H1 (cell line): ENCODE data around the gene EEPD1. TPM values are rescaled to one million over a fixed set of nuclear protein-coding genes. Genes with fewer than 3 reads are reported as not detected.

Experiments
- ASH2L ChIP-seq: fragments of 200-600, 300-600 bp; sonication (generic); IDR thresholded peaks from one replicate; pipeline ENCODE4 v1.7.1; 2017; ENCODE audit warnings: low read length
- CHD2 ChIP-seq: IDR thresholded peaks from 2 replicates; pipeline ENCODE4 v1.6.1; 2012; ENCODE audit warnings: low read length, improper control_type of control experiment
- EP300 ChIP-seq, 2 experiments: IDR thresholded peaks; 1 replicate in 1 of 2; 2 replicates in 1 of 2; pipeline ENCODE4 v1.6.1; 2011 to 2012; ENCODE audit warnings: low read depth in 2 of 2, low read length in 2 of 2, mild to moderate bottlenecking in 2 of 2, borderline replicate concordance in 1 of 2, inconsistent platforms in 1 of 2, moderate library complexity in 1 of 2
- polyA plus RNA-seq, 7 experiments: library from polyadenylated mRNA; depleted of rRNA in 3 of 7; stranded (reverse) in 5 of 7; unstranded in 2 of 7; fragments of >200 nt in 5 of 7; fragments of 200-250 nt in 2 of 7; gene quantifications; 1 replicate in 5 of 7; 2 replicates in 1 of 7; 4 replicates in 1 of 7; pipeline versions ENCODE4 v1.2.1 to v1.2.3, GENCODE V29; 2011 to 2013; ENCODE audit warnings: missing spikeins in 2 of 7, mixed read lengths in 2 of 7
- total RNA-seq: library from RNA; stranded (reverse); fragmentation: NEBNext Ultra II Directional; extraction: Animal tissue kit (Norgen Biotek cat#: 25700); gene quantifications from 2 replicates; pipeline ENCODE4 v1.2.1, GENCODE V29; 2021
- TF ChIP-seq, protein P1 (sequence below), 3 experiments: IDR thresholded peaks; 1 replicate in 2 of 3; 2 replicates in 1 of 3; pipeline versions ENCODE4 v1.5.1 to v1.6.1; 2011; ENCODE audit warnings: low read length in 3 of 3, mild to moderate bottlenecking in 3 of 3, inconsistent platforms in 2 of 3, low read depth in 1 of 3, moderate library complexity in 1 of 3; ENCODE audit not compliant: insufficient read depth in 1 of 3; ENCODE audit errors: control extremely low read depth in 1 of 3
- TF ChIP-seq, protein P2 (sequence below): IDR thresholded peaks from 2 replicates; pipeline ENCODE4 v1.6.1; 2012; ENCODE audit warnings: inconsistent platforms

The EEPD1 gene
- total and polyA plus RNA-seq, 2 of the 8 experiments (the other 6 are each of a cell fraction or from before 2014, with no cell fraction given) = 3.1 to 7.8 TPM

DNA sequence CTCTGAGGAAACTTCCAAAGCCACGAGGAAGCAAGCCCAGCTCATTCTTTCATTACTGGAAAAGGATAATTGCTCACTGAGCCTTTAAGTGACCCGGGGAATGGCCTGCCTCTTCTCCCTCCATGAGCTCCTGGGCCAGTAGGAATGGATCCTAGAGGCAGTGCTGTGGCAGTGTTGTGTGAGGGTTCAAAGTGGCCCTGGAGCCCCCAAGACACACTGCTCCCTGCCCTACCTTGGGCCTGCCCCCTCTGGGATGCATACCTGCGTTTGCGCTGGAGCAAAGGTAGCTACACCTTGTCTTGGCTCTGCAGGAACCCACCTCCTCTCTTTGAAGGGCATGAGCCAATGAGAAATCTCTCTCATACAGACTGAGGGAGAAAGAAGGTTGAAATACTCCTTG lies 120.8 kb downstream of the EEPD1 start (continued):
- TF ChIP-seq EP300 (IDR thresholded peaks at IDR 0.05; ENCODE audit: borderline replicate concordance in 1 of 2, low read depth in 2 of 2, low read length in 2 of 2) (no peak), CHD2 (no peak), ASH2L (no peak)
- TF ChIP-seq, protein P1, sequence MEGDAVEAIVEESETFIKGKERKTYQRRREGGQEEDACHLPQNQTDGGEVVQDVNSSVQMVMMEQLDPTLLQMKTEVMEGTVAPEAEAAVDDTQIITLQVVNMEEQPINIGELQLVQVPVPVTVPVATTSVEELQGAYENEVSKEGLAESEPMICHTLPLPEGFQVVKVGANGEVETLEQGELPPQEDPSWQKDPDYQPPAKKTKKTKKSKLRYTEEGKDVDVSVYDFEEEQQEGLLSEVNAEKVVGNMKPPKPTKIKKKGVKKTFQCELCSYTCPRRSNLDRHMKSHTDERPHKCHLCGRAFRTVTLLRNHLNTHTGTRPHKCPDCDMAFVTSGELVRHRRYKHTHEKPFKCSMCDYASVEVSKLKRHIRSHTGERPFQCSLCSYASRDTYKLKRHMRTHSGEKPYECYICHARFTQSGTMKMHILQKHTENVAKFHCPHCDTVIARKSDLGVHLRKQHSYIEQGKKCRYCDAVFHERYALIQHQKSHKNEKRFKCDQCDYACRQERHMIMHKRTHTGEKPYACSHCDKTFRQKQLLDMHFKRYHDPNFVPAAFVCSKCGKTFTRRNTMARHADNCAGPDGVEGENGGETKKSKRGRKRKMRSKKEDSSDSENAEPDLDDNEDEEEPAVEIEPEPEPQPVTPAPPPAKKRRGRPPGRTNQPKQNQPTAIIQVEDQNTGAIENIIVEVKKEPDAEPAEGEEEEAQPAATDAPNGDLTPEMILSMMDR (IDR thresholded peaks at IDR 0.05; ENCODE audit: control extremely low read depth in 1 of 3, insufficient read depth in 1 of 3, low read depth in 1 of 3, low read length in 3 of 3) = no peak
- TF ChIP-seq, protein P2, sequence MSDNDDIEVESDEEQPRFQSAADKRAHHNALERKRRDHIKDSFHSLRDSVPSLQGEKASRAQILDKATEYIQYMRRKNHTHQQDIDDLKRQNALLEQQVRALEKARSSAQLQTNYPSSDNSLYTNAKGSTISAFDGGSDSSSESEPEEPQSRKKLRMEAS = no peak
- TF ChIP-seq, all 59 proteins: peak for 0
